Measurements from ENCODE around the gene WDR7. TPM values are rescaled to one million over a fixed set of nuclear protein-coding genes. Genes with fewer than 3 reads are reported as not detected.

The WDR7 gene
- total and polyA plus RNA-seq, 10 of the 15 experiments (the other 5 are each of a cell fraction or from before 2014, with no cell fraction given), result 2.8 to 16.5 (median 11.7) TPM

DNA sequence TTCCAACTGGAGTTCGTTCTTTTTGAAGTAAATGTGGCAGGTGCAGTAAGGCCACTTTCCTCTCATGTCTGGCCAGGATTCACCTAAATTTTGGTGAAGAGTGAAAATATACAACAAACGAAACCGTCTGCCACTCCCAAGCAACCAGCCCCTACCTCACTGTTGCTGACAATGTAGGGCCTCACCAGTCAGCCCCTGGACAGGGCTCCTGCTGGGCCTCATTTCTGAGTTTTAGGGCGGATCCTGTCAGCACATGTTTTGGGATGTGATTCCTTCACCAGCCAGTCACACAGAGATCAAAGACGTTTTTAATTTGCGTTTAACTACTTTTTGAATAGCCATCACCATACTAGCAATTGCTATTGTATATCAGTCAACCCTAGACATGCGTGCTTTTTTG, 185.0 kb downstream of the WDR7 start (continued):
- no peak for TF ChIP-seq STAT1 (conservative IDR thresholded peaks at IDR 0.05)
- TF ChIP-seq, protein P1, sequence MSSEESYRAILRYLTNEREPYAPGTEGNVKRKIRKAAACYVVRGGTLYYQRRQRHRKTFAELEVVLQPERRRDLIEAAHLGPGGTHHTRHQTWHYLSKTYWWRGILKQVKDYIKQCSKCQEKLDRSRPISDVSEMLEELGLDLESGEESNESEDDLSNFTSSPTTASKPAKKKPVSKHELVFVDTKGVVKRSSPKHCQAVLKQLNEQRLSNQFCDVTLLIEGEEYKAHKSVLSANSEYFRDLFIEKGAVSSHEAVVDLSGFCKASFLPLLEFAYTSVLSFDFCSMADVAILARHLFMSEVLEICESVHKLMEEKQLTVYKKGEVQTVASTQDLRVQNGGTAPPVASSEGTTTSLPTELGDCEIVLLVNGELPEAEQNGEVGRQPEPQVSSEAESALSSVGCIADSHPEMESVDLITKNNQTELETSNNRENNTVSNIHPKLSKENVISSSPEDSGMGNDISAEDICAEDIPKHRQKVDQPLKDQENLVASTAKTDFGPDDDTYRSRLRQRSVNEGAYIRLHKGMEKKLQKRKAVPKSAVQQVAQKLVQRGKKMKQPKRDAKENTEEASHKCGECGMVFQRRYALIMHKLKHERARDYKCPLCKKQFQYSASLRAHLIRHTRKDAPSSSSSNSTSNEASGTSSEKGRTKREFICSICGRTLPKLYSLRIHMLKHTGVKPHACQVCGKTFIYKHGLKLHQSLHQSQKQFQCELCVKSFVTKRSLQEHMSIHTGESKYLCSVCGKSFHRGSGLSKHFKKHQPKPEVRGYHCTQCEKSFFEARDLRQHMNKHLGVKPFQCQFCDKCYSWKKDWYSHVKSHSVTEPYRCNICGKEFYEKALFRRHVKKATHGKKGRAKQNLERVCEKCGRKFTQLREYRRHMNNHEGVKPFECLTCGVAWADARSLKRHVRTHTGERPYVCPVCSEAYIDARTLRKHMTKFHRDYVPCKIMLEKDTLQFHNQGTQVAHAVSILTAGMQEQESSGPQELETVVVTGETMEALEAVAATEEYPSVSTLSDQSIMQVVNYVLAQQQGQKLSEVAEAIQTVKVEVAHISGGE (CRISPR knock-in tag; IDR thresholded peaks at IDR 0.05), result no peak
- TF ChIP-seq HDGF (IDR thresholded peaks at IDR 0.05), result no peak
- TF ChIP-seq CUX1 (IDR thresholded peaks at IDR 0.05; ENCODE audit: insufficient replicate concordance, low read depth, low read length), result no peak
